HG03196 (cell line): ENCODE results near the gene ETFRF1.

Experiments
- ATAC-seq: cut with Tn5 transposase; IDR thresholded peaks from one replicate; pipeline ENCODE4 v1.9.1; 2021; ENCODE audit not compliant: unreplicated experiment

ETFRF1 gene

GRCh38 chr12:25208554-25208953, 13.5 kb downstream of the ETFRF1 start:
- no peak for ATAC-seq

- no peak for ATAC-seq
Observed at GRCh38 chr12:25213338-25213737, 18.3 kb downstream of the ETFRF1 start.

GRCh38 chr12:25236190-25236589, 41.2 kb downstream of the ETFRF1 start:
- no peak for ATAC-seq

GRCh38 chr12:25236626-25237025, 41.6 kb downstream of the ETFRF1 start:
- ATAC-seq, result no peak

GRCh38 chr12:25241167-25242020, 46.4 kb downstream of the ETFRF1 start:
- ATAC-seq, result no peak

- ATAC-seq, result no peak
Observed at GRCh38 chr12:25242981-25243679, 48.1 kb downstream of the ETFRF1 start.

GRCh38 chr12:25243680-25243990, 48.6 kb downstream of the ETFRF1 start:
- ATAC-seq, result no peak

GRCh38 chr12:25245491-25245890, 50.5 kb downstream of the ETFRF1 start:
- no peak for ATAC-seq

- no peak for ATAC-seq
Observed at GRCh38 chr12:25248137-25248536, 53.1 kb downstream of the ETFRF1 start.

- ATAC-seq, result no peak
Observed at GRCh38 chr12:25248732-25249131, 53.7 kb downstream of the ETFRF1 start.

- ATAC-seq, result peak; percentile 33
Observed at GRCh38 chr12:25249931-25250738, 55.1 kb downstream of the ETFRF1 start.

GRCh38 chr12:25250744-25251730, 56.0 kb downstream of the ETFRF1 start, which contains the start of gene KRAS:
TSS of gene KRAS (minus strand) at chr12:25250929.
- ATAC-seq, result peak; percentile 81

- ATAC-seq, result no peak
Observed at GRCh38 chr12:25251769-25252168, 56.7 kb downstream of the ETFRF1 start.

GRCh38 chr12:25252946-25253345, 57.9 kb downstream of the ETFRF1 start:
- no peak for ATAC-seq

- ATAC-seq, result no peak
Observed at GRCh38 chr12:25253371-25254068, 58.5 kb downstream of the ETFRF1 start.

GRCh38 chr12:25254271-25254880, 59.3 kb downstream of the ETFRF1 start:
- no peak for ATAC-seq
